MM.1S (cell line): ENCODE measurements around the gene NOX1.

ENCODE experiments used
- EZH2 ChIP-seq: fragments of 300-600 bp; sonication (generic); optimal IDR thresholded peaks from 2 replicates; pipeline ENCODE3; 2017; ENCODE audit warnings: low read depth, mild to moderate bottlenecking, antibody characterized with exemption, low read length, mixed read lengths
- EZH2phosphoT487 ChIP-seq: fragments of 300-600 bp; sonication (generic); IDR thresholded peaks from 2 replicates; pipeline ENCODE4 v1.6.1; 2018; ENCODE audit warnings: antibody characterized with exemption, low read length
- TF ChIP-seq, protein P1 (sequence below): fragments of 300-600 bp; sonication (generic); IDR thresholded peaks from 2 replicates; pipeline ENCODE4 v1.5.1; 2016; ENCODE audit warnings: antibody characterized with exemption, low read length, mixed read lengths

GRCh38 chrX:100812216-100813158 lies 61.7 kb downstream of the NOX1 start:
- TF ChIP-seq, protein P1, sequence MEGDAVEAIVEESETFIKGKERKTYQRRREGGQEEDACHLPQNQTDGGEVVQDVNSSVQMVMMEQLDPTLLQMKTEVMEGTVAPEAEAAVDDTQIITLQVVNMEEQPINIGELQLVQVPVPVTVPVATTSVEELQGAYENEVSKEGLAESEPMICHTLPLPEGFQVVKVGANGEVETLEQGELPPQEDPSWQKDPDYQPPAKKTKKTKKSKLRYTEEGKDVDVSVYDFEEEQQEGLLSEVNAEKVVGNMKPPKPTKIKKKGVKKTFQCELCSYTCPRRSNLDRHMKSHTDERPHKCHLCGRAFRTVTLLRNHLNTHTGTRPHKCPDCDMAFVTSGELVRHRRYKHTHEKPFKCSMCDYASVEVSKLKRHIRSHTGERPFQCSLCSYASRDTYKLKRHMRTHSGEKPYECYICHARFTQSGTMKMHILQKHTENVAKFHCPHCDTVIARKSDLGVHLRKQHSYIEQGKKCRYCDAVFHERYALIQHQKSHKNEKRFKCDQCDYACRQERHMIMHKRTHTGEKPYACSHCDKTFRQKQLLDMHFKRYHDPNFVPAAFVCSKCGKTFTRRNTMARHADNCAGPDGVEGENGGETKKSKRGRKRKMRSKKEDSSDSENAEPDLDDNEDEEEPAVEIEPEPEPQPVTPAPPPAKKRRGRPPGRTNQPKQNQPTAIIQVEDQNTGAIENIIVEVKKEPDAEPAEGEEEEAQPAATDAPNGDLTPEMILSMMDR = no peak
- TF ChIP-seq EZH2phosphoT487 (no peak), EZH2 (no peak)
